Stimulated activated CD8-positive, alpha-beta memory T cell treated with anti-CD3 and anti-CD28 coated beads, Interleukin-12 subunit alpha, Interleukin-12 subunit beta, amount 100 ng/mL, for 24 hours (primary cell): ENCODE results near the gene CDK8.

Experiments used
- DNase-seq: peaks from one replicate; pipeline ENCODE4 v3.0.0-alpha.2; 2020; ENCODE audit errors: extremely low read depth

The CDK8 gene

GRCh38 chr13:26442541-26442940 lies 188.6 kb downstream of the CDK8 start:
- no peak for DNase-seq

GRCh38 chr13:26445092-26445491 lies 191.2 kb downstream of the CDK8 start:
- no peak for DNase-seq

- no peak for DNase-seq
Observed at GRCh38 chr13:26446751-26447150, 192.8 kb downstream of the CDK8 start.

GRCh38 chr13:26448032-26448431 lies 194.1 kb downstream of the CDK8 start:
- DNase-seq, result no peak

DNA sequence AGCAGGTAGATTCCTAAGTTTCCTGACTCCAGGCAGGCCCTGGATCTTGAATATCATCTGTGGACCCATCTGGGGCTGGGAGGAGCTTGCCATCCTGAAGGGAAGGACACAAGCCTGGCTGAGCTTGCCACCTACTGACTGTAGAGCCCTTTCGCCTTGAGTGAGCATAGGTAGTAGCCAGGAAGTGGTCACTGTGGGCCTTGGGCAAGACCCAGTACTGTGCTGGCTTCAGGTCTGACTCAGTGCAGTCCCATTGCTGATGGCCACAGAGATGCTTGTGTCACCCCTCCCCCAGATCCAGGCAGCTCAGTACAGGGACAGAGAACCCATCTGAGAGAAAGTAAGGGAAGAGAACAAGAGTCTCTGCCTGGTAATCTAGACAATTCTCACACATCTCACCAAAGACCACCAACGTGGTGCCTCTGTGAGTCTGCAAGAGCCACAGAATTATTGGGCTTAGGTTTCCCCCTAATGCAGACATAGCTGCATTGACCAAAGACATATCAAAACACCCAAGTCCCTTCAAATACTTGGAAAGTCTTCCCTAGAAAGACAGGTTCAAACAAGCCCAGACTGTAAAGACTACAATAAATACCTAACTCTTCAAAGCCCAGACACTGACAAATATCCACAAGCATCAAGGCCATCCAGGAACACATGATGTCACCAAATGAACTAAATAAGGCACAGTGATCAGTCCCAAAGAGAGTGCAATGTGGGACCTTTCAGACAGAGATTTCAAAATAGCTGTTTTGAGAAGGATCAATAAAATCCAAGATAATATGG lies 195.3 kb downstream of the CDK8 start:
- no peak for DNase-seq
